ENCODE measurements around the gene PCDHB11. TPM values are rescaled to one million over a fixed set of nuclear protein-coding genes. Genes with fewer than 3 reads are reported as not detected.

PCDHB11 gene
- total and polyA plus RNA-seq, 2 of the 8 experiments (the other 6 are each of a cell fraction or from before 2014, with no cell fraction given), result 0.50 to 0.86 TPM

DNA sequence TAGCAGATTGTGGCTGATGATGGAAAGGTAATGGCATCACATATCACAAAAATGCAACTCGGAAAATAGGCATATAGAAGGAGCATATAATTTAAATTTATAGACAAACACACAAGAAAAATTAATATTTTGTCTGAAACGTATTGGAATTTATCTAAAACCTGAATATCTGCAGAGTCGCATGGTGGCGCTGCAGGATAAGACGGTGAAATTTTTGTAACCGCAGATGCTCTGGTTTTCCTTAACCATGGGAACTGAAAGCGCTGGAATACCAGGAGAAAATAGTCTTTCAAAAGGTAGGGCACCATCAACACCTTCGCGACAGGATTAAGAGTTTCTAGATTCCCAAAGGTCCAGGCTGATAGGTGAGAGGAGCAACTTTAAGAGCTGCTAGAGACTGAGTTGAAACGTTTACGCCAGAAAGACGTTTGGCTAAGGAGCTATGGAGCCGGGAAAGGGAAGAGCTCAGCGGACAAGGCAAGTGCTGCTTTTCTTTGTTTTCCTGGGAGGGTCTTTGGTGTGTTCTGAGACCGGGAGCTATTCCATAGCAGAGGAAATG is 34.8 kb downstream of the PCDHB11 start:
- DNase-seq (ENCODE audit: low read depth in 1 of 2, low spot score in 2 of 2) (no peak), FAIRE-seq (no peak)
- Histone ChIP-seq H2BK120ac (replicated peaks; ENCODE audit: low read depth, low read length) (no peak overlapping the region), H3K4me1 (replicated peaks in 1 of 4; ENCODE audit: control insufficient read depth in 3 of 4, insufficient read depth in 4 of 4, low read length in 3 of 4) (no peaks in the 10 kb centered on the region), H3K9ac (replicated peaks in 1 of 4; ENCODE audit: extremely low read depth in 1 of 4, low read depth in 3 of 4, low read length in 3 of 4) (no peak overlapping the region; a peak in 1 of 7 replicates), H3K18ac (ENCODE audit: extremely low read depth, low read length) (no peak overlapping the region), H3K14ac (ENCODE audit: insufficient read length) (no peak overlapping the region), H3K4me2 (ENCODE audit: insufficient read depth in 1 of 2, low read depth in 2 of 2, low read length in 2 of 2) (peak overlapping the region in 1 of 2 experiments; percentile 12; a peak in 1 of 4 replicates), H2BK5ac (ENCODE audit: low read depth, low read length) (no peak overlapping the region), H2BK15ac (ENCODE audit: low read length) (no peak overlapping the region), H4K91ac (replicated peaks; ENCODE audit: insufficient read length, low read length) (no peak overlapping the region), H4K5ac (ENCODE audit: insufficient read length, low read depth, low read length) (no peak overlapping the region), H3K23ac (ENCODE audit: insufficient read length) (no peak overlapping the region), H3K56ac (replicated peaks; ENCODE audit: insufficient read length, low read depth, low read length) (no peak overlapping the region), H3K36me3 (ENCODE audit: control insufficient read depth in 2 of 4, insufficient read depth in 4 of 4, low read length in 3 of 4) (peaks cover 0 to 6% (median 0%) of the 10 kb centered on the region in 4 experiments; a peak in 1 of 8 replicates), H2AFZ (ENCODE audit: low read length) (no peak overlapping the region), H3K79me1 (ENCODE audit: low read depth, low read length) (no peaks in the 10 kb centered on the region), H3K4me3 (ENCODE audit: extremely low read depth in 1 of 4, insufficient read depth in 2 of 4, low read depth in 3 of 4, low read length in 4 of 4) (no peak overlapping the region), H2AK5ac (ENCODE audit: low read depth, low read length) (no peak overlapping the region), H3K79me2 (ENCODE audit: control insufficient read depth in 1 of 2, insufficient read depth in 2 of 2, low read length in 2 of 2) (no peaks in the 10 kb centered on the region), H3K27me3 (replicated peaks in 1 of 4; ENCODE audit: control insufficient read depth in 3 of 4, extremely low read depth in 1 of 4, insufficient read depth in 3 of 4, low read length in 3 of 4) (no peaks in the 10 kb centered on the region), H4K8ac (ENCODE audit: extremely low read depth, insufficient read depth, low read length) (no peak overlapping the region), H3K27ac (ENCODE audit: low read depth, low read length) (no peak overlapping the region), H3K9me3 (ENCODE audit: insufficient read depth in 2 of 2, low read depth in 1 of 2, low read length in 1 of 2) (peaks cover 14 to 18% of the 10 kb centered on the region in 2 experiments), H2BK20ac (ENCODE audit: low read length) (no peak overlapping the region), H2BK12ac (ENCODE audit: low read depth, low read length) (no peak overlapping the region), H4K20me1 (replicated peaks in 1 of 2; ENCODE audit: control insufficient read depth in 1 of 2, insufficient read depth in 2 of 2, low read length in 2 of 2) (no peaks in the 10 kb centered on the region), H3K4ac (replicated peaks; ENCODE audit: insufficient read length, low read depth, low read length) (no peak overlapping the region), H3K23me2 (ENCODE audit: low read depth, low read length) (no peaks in the 10 kb centered on the region; the same call in 1 of the 2 replicates)
- ChIA-PET POLR2A (ENCODE audit: partially characterized antibody) (interaction anchor here (0.9 kb wide), 2 partner anchors 9 to 11 kb away, joined by 3 read pairs; partner anchors contain the start of gene PCDHB15), CTCF (ENCODE audit: partially characterized antibody) (interaction anchor here (0.5 to 3.9 kb wide), 47 partner anchors 8 to 333 kb away, joined by 3 to 43 read pairs (median 4); partner anchors contain the start of genes PCDHB10, PCDHB11, PCDHB13 and PCDHB14)
- 81% methylated on average over 15 of the region's 15 CpGs; no CpG with 5 or more reads in 1 of the 2 experiments for WGBS, 2 experiments (ENCODE audit: extremely low coverage in 1 of 2, insufficient coverage in 1 of 2, insufficient read length in 1 of 2, insufficient replicate concordance in 2 of 2, low coverage in 1 of 2, low lambda C conversion rate in 2 of 2, missing lambda C conversion rate in 1 of 2)
